PC-9 (cell line): ENCODE data around the gene SLC4A2. TPM values are rescaled to one million over a fixed set of nuclear protein-coding genes. Genes with fewer than 3 reads are reported as not detected.

Experiments used
- BruUV-seq: library from RNA; stranded (reverse); fragments of 400-500 nt; replicated peaks from 2 replicates; lab custom pipeline; 2021; lab: Mats Ljungman, UMichigan
- CTCF ChIA-PET: fragments of 300-600 bp; sonication (Branson Sonifier 250); formaldehyde crosslinking; loops from one replicate; lab custom pipeline; 2022; ENCODE audit warnings: antibody characterized with exemption; lab: Charles Lee
- POLR2A ChIA-PET: fragments of 300-600 bp; sonication (Branson Sonifier 250); formaldehyde crosslinking; loops from one replicate; lab custom pipeline; 2022; ENCODE audit warnings: antibody characterized with exemption; ENCODE audit not compliant: unreplicated experiment; lab: Charles Lee
- DNase-seq, 2 experiments: peaks; one replicate each; pipeline versions ENCODE4 v3.0.0 to v3.0.0-alpha.2; 2015 to 2022; ENCODE audit warnings: mixed read lengths in 1 of 2
- H2AFZ ChIP-seq: fragments of 200-600 bp; sonication (generic); 2 replicates; pipeline ENCODE4 v1.8.1; 2017; ENCODE audit warnings: antibody characterized with exemption
- H3F3A ChIP-seq: fragments of 200-600 bp; sonication (generic); 2 replicates; pipeline ENCODE4 v1.8.1; 2017; ENCODE audit warnings: antibody characterized with exemption, mild to moderate bottlenecking, low read depth; ENCODE audit not compliant: insufficient read depth
- H3K27ac ChIP-seq: fragments of 200-600 bp; sonication (generic); 2 replicates; pipeline ENCODE4 v1.6.1; 2016; ENCODE audit warnings: mixed run types
- H3K27me3 ChIP-seq: fragments of 200-600 bp; sonication (generic); 2 replicates; pipeline ENCODE4 v1.6.1; 2016; ENCODE audit warnings: low read depth, mixed run types; ENCODE audit not compliant: insufficient read depth
- H3K36me3 ChIP-seq: fragments of 200-600 bp; sonication (generic); 2 replicates; pipeline ENCODE4 v1.6.1; 2016; ENCODE audit warnings: low read depth, mixed run types
- H3K4me1 ChIP-seq: fragments of 200-600 bp; sonication (generic); replicated peaks from 2 replicates; pipeline ENCODE4 v1.6.1; 2016; ENCODE audit warnings: mixed run types; ENCODE audit not compliant: insufficient read depth
- H3K4me2 ChIP-seq: fragments of 200-600 bp; sonication (generic); 2 replicates; pipeline ENCODE4 v1.6.1; 2017; ENCODE audit warnings: mixed run types
- H3K4me3 ChIP-seq: fragments of 200-600 bp; sonication (generic); 2 replicates; pipeline ENCODE4 v1.6.1; 2016; ENCODE audit warnings: mixed run types
- H3K79me2 ChIP-seq: fragments of 200-600 bp; sonication (generic); 2 replicates; pipeline ENCODE4 v1.6.1; 2017; ENCODE audit warnings: low read depth, mixed run types
- H3K9me2 ChIP-seq: fragments of 200-600 bp; sonication (generic); 2 replicates; pipeline ENCODE4 v1.8.1; 2017; ENCODE audit warnings: mild to moderate bottlenecking; ENCODE audit not compliant: insufficient read depth
- H3K9me3 ChIP-seq: fragments of 200-600 bp; sonication (generic); 2 replicates; pipeline ENCODE4 v1.8.1; 2016; ENCODE audit warnings: low read depth; ENCODE audit not compliant: insufficient read depth
- H4K20me1 ChIP-seq: fragments of 200-600 bp; sonication (generic); 2 replicates; pipeline ENCODE4 v1.8.1; 2017; ENCODE audit not compliant: insufficient read depth
- EZH2 ChIP-seq: fragments of 200-600 bp; sonication (generic); IDR thresholded peaks from 2 replicates; pipeline ENCODE4 v1.8.0; 2017; ENCODE audit warnings: antibody characterized with exemption, low read depth
- intact Hi-C: fragments of 100-400 bp; cut with micrococcal nuclease; formaldehyde crosslinking; loops from one replicate; pipeline ENCODE4 v1.10.0; 2022; ENCODE audit not compliant: unreplicated experiment
- total RNA-seq: library from RNA; stranded (reverse); gene quantifications from 2 replicates; pipeline ENCODE4 v1.2.3, GENCODE V29; 2021
- TF ChIP-seq, protein P1 (sequence below): fragments of 200-600 bp; sonication (generic); conservative IDR thresholded peaks from 2 replicates; pipeline ENCODE4 v1.6.1; 2017; ENCODE audit warnings: mixed run types, antibody characterized with exemption, mild to moderate bottlenecking, moderate library complexity

SLC4A2 gene
- total RNA-seq, 1 experiment from 2014 or later = 245 TPM

DNA sequence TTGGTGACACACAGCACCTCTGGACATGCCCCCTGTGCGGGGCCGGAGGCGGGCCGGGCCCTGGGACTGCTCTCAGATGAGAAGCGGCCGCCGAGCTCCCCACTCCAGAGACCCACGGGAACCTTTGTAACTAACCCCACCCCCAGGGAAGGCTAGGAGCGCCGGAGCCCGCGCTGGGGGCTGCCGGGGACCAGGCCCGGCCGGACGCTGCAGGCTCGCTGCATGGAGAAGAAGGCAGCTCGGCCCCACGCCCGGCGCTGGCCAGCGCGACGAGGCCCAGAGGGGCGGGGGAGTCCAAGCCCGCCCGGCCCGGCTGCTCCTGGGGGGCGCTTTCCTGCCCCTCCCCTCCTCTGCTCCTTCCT lies 63.4 kb downstream of the SLC4A2 start:
- no peak for DNase-seq
- no peak overlapping the region for H2AFZ ChIP-seq
- no peak overlapping the region for H3K4me3 ChIP-seq
- POLR2A ChIA-PET = no interaction called here
- intact Hi-C loops = no loop called here
- H3F3A ChIP-seq = no peaks in the 10 kb centered on the region; the same call in 1 of the 2 replicates
- H3K36me3 ChIP-seq = no peaks in the 10 kb centered on the region
- H3K9me3 ChIP-seq = no peaks in the 10 kb centered on the region
- TF ChIP-seq EZH2 = no peak
- TF ChIP-seq, protein P1, sequence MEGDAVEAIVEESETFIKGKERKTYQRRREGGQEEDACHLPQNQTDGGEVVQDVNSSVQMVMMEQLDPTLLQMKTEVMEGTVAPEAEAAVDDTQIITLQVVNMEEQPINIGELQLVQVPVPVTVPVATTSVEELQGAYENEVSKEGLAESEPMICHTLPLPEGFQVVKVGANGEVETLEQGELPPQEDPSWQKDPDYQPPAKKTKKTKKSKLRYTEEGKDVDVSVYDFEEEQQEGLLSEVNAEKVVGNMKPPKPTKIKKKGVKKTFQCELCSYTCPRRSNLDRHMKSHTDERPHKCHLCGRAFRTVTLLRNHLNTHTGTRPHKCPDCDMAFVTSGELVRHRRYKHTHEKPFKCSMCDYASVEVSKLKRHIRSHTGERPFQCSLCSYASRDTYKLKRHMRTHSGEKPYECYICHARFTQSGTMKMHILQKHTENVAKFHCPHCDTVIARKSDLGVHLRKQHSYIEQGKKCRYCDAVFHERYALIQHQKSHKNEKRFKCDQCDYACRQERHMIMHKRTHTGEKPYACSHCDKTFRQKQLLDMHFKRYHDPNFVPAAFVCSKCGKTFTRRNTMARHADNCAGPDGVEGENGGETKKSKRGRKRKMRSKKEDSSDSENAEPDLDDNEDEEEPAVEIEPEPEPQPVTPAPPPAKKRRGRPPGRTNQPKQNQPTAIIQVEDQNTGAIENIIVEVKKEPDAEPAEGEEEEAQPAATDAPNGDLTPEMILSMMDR = no peak
- no TSS peak for BruUV-seq
- H3K4me2 ChIP-seq = no peak overlapping the region
- no peaks in the 10 kb centered on the region for H3K27me3 ChIP-seq
- peaks cover 11% of the 10 kb centered on the region for H4K20me1 ChIP-seq
- H3K79me2 ChIP-seq = no peaks in the 10 kb centered on the region
- no peaks in the 10 kb centered on the region for H3K4me1 ChIP-seq
- no peaks in the 10 kb centered on the region for H3K9me2 ChIP-seq
- no peak overlapping the region for H3K27ac ChIP-seq
- CTCF ChIA-PET = no interaction called here

DNA sequence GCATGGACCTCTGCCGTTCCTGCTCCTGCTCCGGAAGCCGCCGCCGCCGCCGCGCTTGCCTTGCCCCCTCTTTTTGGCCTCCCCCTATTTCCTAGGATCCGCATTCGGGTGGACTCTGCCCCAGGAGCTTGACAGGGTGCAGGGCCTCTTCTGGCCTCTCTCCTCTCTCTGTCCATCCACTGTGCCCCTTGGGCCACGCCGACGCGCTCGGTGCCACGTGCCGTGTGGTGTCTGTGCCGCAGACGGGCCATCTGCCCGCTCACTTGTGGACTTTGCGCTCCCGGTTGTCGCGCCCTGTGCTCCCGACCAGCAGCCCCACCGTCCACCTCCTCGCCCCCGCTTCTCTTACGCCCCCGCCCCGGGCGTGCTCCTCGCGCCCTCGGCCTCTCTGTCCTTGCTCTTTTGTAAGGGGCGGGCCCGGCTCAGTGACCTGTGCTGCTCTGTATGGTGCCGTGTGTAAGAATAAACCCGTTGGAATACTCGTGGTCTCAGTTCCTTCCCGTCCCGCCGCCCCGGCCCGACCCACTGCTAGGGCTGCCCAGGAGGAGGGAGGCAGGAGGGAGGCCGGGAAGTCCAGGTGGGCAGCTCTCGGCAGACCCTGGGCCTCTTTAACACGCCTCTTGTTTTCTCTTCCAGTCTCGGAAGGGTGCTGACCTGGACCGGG lies 63.9 kb downstream of the SLC4A2 start:
- intact Hi-C loops = no loop called here
- H3K36me3 ChIP-seq = no peaks in the 10 kb centered on the region
- no peaks in the 10 kb centered on the region for H3K9me3 ChIP-seq
- H2AFZ ChIP-seq = no peak overlapping the region
- ChIA-PET CTCF (interaction anchor here (0.5 to 1.0 kb wide), 3 partner anchors 34 to 181 kb away, joined by 3 to 4 read pairs (median 4); partner anchors contain the start of gene ABCF2), POLR2A (no interaction called here)
- BruUV-seq = no TSS peak
- no peaks in the 10 kb centered on the region; the same call in 1 of the 2 replicates for H3F3A ChIP-seq
- peaks cover 11% of the 10 kb centered on the region for H4K20me1 ChIP-seq
- H3K9me2 ChIP-seq = no peaks in the 10 kb centered on the region
- no peaks in the 10 kb centered on the region for H3K79me2 ChIP-seq
- no peak for TF ChIP-seq EZH2
- TF ChIP-seq, protein P1 = no peak
- no peak overlapping the region for H3K4me2 ChIP-seq
- H3K4me3 ChIP-seq = no peak overlapping the region
- H3K4me1 ChIP-seq = no peaks in the 10 kb centered on the region
- no peak overlapping the region for H3K27ac ChIP-seq
- H3K27me3 ChIP-seq = no peaks in the 10 kb centered on the region
- DNase-seq = no peak

DNA sequence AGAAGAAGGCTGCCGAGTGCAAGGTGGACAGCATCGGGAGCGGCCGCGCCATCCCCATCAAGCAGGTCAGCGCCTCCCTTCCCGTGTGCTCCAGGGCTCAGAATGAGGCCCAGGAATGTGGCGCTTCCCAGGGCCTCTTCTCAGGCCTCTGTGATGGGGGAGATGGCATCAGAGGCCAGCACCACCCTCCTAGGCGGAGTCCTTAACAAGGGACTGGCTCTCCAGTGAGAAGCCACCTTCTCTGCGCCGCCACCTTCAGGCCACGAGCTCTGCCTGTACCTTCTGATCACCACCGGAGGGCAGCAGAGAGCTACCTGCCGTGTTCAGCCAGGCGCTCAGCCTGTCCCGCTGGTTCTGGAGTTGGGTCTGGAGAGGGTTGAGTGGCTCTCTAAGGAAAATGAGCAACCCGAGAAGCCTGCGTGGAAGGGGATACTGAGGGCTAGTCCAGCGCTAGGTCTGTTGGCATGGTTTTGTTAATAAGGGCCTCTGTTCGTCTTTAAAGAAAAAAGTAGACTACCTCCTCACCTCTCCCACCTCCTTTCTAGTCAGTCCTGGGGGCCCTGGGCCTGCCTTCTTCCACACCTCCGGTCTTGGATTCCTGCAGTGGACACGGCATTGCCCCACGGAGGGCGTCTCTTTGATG lies 64.6 kb downstream of the SLC4A2 start:
- H3K4me3 ChIP-seq = no peak overlapping the region
- peaks cover 11% of the 10 kb centered on the region for H4K20me1 ChIP-seq
- H3K36me3 ChIP-seq = no peaks in the 10 kb centered on the region
- H3K4me1 ChIP-seq = no peaks in the 10 kb centered on the region
- H3F3A ChIP-seq = no peaks in the 10 kb centered on the region; the same call in 1 of the 2 replicates
- DNase-seq = peak; percentile 55 to 86
- no peaks in the 10 kb centered on the region for H3K9me3 ChIP-seq
- H3K9me2 ChIP-seq = no peaks in the 10 kb centered on the region
- no peak overlapping the region for H3K4me2 ChIP-seq
- H3K79me2 ChIP-seq = no peaks in the 10 kb centered on the region
- BruUV-seq = no TSS peak
- H3K27ac ChIP-seq = no peak overlapping the region
- H2AFZ ChIP-seq = no peak overlapping the region
- CTCF ChIA-PET = interaction anchor here (0.5 to 1.0 kb wide), 3 partner anchors 33 to 180 kb away, joined by 3 to 4 read pairs (median 4); partner anchors contain the start of gene ABCF2
- POLR2A ChIA-PET = interaction anchor here (0.5 kb wide), 1 partner anchor 833 kb away, joined by 3 read pairs; no protein-coding TSS in a partner anchor
- intact Hi-C loops = loop anchor here (1.0 kb wide), 2 partner anchors 48 to 179 kb away; no protein-coding TSS in a partner anchor
- no peaks in the 10 kb centered on the region for H3K27me3 ChIP-seq
- no peak for TF ChIP-seq EZH2
- TF ChIP-seq, protein P1 = peak; percentile 99
